Heart right ventricle (tissue), 16 donors: Measurements from ENCODE around the gene CABP4. TPM values are rescaled to one million over a fixed set of nuclear protein-coding genes. Genes with fewer than 3 reads are reported as not detected.
A peak's percentile ranks its signal among the peaks of the same experiment; 100 is the strongest.

Source experiments
- ATAC-seq, 8 donors: fragments of 200-7000 bp; cut with Tn5 transposase; one replicate each; pipeline ENCODE4 v1.9.1; 2020; ENCODE audit warnings: mild to moderate bottlenecking in 8 of 8, moderate library complexity in 8 of 8, moderate number of reproducible peaks in 1 of 8
- DNase-seq, 2 donors: peaks; one replicate each; pipeline ENCODE4 v3.0.0-alpha.2; 2020
- H3K27ac ChIP-seq, 10 donors: fragments of 200-600 bp; sonication (generic) in 2 of 10; one replicate each; pipeline versions ENCODE4 v1.5.0 to v1.8.0; 2020 to 2022; ENCODE audit warnings: mild to moderate bottlenecking in 3 of 10
- H3K27me3 ChIP-seq, 7 donors: fragments of 200-600 bp; one replicate each; pipeline ENCODE4 v1.8.0; 2021 to 2022; ENCODE audit warnings: mild to moderate bottlenecking in 2 of 7
- H3K36me3 ChIP-seq, 9 donors: fragments of 200-600 bp; sonication (generic) in 1 of 9; one replicate each; pipeline versions ENCODE4 v1.5.0 to v1.8.0; 2020 to 2022; ENCODE audit warnings: mild to moderate bottlenecking in 2 of 9
- H3K4me1 ChIP-seq, 9 donors: fragments of 200-600 bp; sonication (generic) in 1 of 9; one replicate each; pipeline versions ENCODE4 v1.5.0 to v1.8.0; 2020 to 2022; ENCODE audit warnings: mild to moderate bottlenecking in 4 of 9
- H3K4me3 ChIP-seq, 10 donors: fragments of 200-600 bp; sonication (generic) in 2 of 10; one replicate each; pipeline versions ENCODE4 v1.5.0 to v1.8.0; 2020 to 2022; ENCODE audit warnings: mild to moderate bottlenecking in 7 of 10, moderate library complexity in 2 of 10
- H3K9me3 ChIP-seq, 11 donors: fragments of 200-600 bp in 10 of 11; sonication (generic) in 2 of 11; one replicate each; pipeline versions ENCODE4 v1.5.0 to v1.8.0; 2013 to 2022; ENCODE audit warnings: mild to moderate bottlenecking in 2 of 11, control low read depth in 1 of 11, moderate library complexity in 1 of 11
- WGBS, 2 donors: extraction: QIAGEN DNeasy Blood & Tissue Kit; methylation state at CpG; one replicate each; pipeline ENCODE4 v1.1.7; 2013; ENCODE audit warnings: inconsistent platforms in 1 of 2; 5-methylcytosine and 5-hydroxymethylcytosine counted together
- intact Hi-C, 10 donors: fragments of 100-400 bp; cut with DNase I; formaldehyde crosslinking; loops; one replicate each; pipeline versions ENCODE4 v1.11.1 to v1.14.2; 2022
- polyA plus RNA-seq, 2 donors: library from polyadenylated mRNA; stranded (reverse); fragments of 200-250 nt; gene quantifications; one replicate each; pipeline ENCODE4 v1.2.3, GENCODE V29; 2013
- total RNA-seq, 10 donors: library from RNA; stranded (reverse); fragmentation: NEBNext Ultra II Directional in 3 of 10; extraction: Animal tissue kit (Norgen Biotek cat#: 25700) in 3 of 10; gene quantifications; one replicate each; pipeline versions ENCODE4 v1.2.1 to v1.2.4, GENCODE V29; 2021 to 2023
- TF ChIP-seq, protein P1 (sequence below), 9 donors: fragments of 200-600 bp; sonication (generic) in 2 of 9; IDR thresholded peaks; one replicate each; pipeline versions ENCODE4 v1.5.0 to v1.8.0; 2021 to 2022; ENCODE audit warnings: antibody characterized with exemption in 9 of 9, mild to moderate bottlenecking in 5 of 9, moderate library complexity in 1 of 9
- donor health status: Arrhythmogenic right ventricular cardiomyopathy.
- donor health status: ischemic (EF 13 %, LVEDD 7.1; RV severe dilation, severe dysfunction).
- donor health status: healthy with polysubstance abuse.
- donor health status: DM: no; HTN: yes; CAD: no.
- donor health status: DM: no; HTN: no; CAD: no.
- donor health status: ischemic (EF 25% LVEDD 6.9; RV normal size, moderate dysfunction).
- donor health status: ischemic (EF 25% LVEDD 5.7; RV mildly dilated, moderate dysfunction).
- donor health status: healthy.
- donor health status: DM: yes; HTN: yes; CAD: no.
- donor health status: Ischemic cardiomyopathy.
- donor health status: ischemic (EF 35%, LVEDD 5.7; RV mildly dilated, moderate dysfunction).
- donor health status: nonischemic (EF 11% LVEDD 7.7; RV severe dilation, severe dysfunction).
- donor health status: DM: yes; HTN: yes; CAD: no.
- donor health status: PGD.
- donor health status: ischemic (EF 29% LVEDD 5.4; RV normal size, mild dysfunction).
- donor health status: nonischemic (EF 23%, LVEDD 6.1; RV moderate dilation, normal function).

CABP4 gene
- total and polyA plus RNA-seq, 12 donors: 0.17 to 1.5 (median 0.70) TPM; not detected in 1

DNA sequence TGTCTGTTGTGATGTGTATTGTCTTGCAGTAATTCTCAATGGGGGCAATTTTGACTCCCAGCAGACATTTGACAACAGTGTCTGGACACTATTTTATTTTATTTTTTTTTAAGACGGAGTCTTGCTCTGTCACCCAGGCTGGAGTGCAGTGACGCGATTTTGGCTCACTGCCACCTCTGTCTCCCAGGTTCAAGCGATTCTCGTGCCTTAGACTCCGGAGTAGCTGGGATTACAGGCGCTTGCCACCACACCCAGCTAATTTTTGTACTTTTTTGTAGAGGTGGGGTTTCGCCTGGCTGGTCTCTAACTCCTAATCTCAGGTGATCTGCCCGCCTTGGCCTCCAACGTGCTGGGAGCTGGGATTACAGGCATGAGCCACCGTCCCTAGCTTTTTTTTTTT, 25.4 kb upstream of the CABP4 start:
- ATAC-seq (no peak), DNase-seq (no peak)
- peaks cover 0 to 27% (median 20%) of the 10 kb centered on the region in 9 donors for H3K4me1 ChIP-seq
- no peaks in the 10 kb centered on the region for H3K27me3 ChIP-seq
- no peaks in the 10 kb centered on the region for H3K9me3 ChIP-seq
- intact Hi-C loops: loop anchor here in 2 of 10 donors (5.0 to 10.0 kb wide), 2 partner anchors 38 to 75 kb away; partner anchors contain the start of genes TMEM134 (in 2 of the 2) and POLD4 (in 1 of the 2)
- TF ChIP-seq, protein P1, sequence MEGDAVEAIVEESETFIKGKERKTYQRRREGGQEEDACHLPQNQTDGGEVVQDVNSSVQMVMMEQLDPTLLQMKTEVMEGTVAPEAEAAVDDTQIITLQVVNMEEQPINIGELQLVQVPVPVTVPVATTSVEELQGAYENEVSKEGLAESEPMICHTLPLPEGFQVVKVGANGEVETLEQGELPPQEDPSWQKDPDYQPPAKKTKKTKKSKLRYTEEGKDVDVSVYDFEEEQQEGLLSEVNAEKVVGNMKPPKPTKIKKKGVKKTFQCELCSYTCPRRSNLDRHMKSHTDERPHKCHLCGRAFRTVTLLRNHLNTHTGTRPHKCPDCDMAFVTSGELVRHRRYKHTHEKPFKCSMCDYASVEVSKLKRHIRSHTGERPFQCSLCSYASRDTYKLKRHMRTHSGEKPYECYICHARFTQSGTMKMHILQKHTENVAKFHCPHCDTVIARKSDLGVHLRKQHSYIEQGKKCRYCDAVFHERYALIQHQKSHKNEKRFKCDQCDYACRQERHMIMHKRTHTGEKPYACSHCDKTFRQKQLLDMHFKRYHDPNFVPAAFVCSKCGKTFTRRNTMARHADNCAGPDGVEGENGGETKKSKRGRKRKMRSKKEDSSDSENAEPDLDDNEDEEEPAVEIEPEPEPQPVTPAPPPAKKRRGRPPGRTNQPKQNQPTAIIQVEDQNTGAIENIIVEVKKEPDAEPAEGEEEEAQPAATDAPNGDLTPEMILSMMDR (IDR thresholded peaks at IDR 0.05): no peak
- H3K4me3 ChIP-seq: peak overlapping the region in 3 of 10 donors; percentile 68 to 91 (median 79)
- H3K27ac ChIP-seq: no peak overlapping the region
- WGBS, 2 donors: 76 to 77% methylated on average over 11 of the region's 11 CpGs
- H3K36me3 ChIP-seq: peaks cover 0 to 54% (median 24%) of the 10 kb centered on the region in 9 donors

DNA sequence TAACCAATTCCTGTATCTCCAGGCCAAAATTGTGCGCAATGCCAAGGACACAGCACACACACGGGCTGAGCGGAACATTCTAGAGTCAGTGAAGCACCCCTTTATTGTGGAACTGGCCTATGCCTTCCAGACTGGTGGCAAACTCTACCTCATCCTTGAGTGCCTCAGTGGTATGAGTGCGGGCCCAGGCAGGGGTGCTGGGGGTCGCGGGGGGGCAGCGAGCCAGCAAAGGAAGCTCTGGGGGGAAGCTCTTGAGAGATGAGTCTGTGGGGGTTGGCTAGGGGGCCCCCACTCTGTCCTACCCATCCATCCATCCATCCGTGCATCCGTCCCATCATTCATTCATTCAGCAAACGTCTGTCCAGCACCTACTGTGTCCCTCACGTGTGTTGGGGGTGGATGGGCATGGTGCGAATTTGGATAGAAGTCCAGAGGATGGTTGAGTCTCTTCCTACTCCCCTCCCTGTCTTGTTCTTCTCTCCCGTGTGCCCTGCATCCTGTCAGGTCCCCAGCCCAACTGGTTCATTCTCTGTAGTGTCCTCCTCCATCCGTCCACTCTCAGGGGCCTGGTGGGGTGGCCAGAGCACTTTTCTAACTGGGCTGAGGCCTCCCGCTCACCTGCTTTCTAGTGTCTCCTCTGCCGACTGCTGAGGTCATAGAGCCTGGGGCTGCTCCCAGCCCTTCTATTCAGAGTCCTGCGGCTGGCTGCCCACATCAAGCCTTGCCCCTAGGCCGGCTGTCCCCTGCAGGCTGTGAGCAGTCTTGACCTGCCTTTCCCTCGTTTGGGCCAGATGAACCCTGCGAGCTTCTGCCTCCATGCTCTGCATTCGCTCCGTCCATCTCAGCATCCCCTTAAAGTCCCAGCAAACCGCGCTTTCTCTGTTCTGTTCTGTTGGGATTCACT, 23.6 kb upstream of the CABP4 start:
- Histone ChIP-seq H3K27me3 (no peaks in the 10 kb centered on the region), H3K4me1 (peaks cover 0 to 32% (median 20%) of the 10 kb centered on the region in 9 donors), H3K27ac (no peak overlapping the region), H3K36me3 (peaks cover 0 to 69% (median 25%) of the 10 kb centered on the region in 9 donors), H3K4me3 (no peak overlapping the region), H3K9me3 (no peaks in the 10 kb centered on the region)
- DNase-seq (no peak), ATAC-seq (no peak)
- intact Hi-C loops: no loop called here
- 93 to 95% methylated on average over 24 of the region's 24 CpGs for WGBS, 2 donors
- TF ChIP-seq, protein P1 (IDR thresholded peaks at IDR 0.05): no peak

DNA sequence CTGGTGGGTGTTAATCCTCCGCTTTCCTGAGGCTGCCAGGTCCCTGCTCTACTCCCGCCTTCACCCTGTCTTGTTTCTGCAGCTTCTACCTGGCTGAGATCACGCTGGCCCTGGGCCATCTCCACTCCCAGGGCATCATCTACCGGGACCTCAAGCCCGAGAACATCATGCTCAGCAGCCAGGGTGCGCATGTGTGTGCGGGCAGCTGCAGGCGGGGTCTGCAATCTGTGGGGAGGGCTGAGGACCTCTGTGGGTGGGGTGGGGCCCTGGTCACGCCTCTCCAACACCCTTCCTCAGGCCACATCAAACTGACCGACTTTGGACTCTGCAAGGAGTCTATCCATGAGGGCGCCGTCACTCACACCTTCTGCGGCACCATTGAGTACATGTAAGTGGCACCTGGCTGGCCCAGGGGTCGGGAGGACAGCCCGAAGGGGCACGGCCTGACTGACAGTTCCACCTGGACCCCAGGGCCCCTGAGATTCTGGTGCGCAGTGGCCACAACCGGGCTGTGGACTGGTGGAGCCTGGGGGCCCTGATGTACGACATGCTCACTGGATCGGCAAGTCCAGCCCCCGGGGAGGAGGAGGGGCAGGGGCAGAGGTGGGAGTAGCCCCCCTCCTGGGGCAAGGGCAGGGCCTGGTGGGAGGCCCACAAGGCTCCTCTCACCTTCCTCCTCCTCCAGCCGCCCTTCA, 22.4 kb upstream of the CABP4 start:
- no peaks in the 10 kb centered on the region for H3K9me3 ChIP-seq
- intact Hi-C loops: no loop called here
- peaks cover 0 to 37% (median 23%) of the 10 kb centered on the region in 9 donors for H3K4me1 ChIP-seq
- WGBS, 2 donors: 89 to 90% methylated on average over 22 of the region's 22 CpGs
- no peak overlapping the region for H3K4me3 ChIP-seq
- no peak overlapping the region for H3K27ac ChIP-seq
- no peak for ATAC-seq
- TF ChIP-seq, protein P1 (IDR thresholded peaks at IDR 0.05): no peak
- peaks cover 0 to 77% (median 27%) of the 10 kb centered on the region in 9 donors for H3K36me3 ChIP-seq
- no peaks in the 10 kb centered on the region for H3K27me3 ChIP-seq
- no peak for DNase-seq
